Measurements from ENCODE around the gene LAMA2.

DNA sequence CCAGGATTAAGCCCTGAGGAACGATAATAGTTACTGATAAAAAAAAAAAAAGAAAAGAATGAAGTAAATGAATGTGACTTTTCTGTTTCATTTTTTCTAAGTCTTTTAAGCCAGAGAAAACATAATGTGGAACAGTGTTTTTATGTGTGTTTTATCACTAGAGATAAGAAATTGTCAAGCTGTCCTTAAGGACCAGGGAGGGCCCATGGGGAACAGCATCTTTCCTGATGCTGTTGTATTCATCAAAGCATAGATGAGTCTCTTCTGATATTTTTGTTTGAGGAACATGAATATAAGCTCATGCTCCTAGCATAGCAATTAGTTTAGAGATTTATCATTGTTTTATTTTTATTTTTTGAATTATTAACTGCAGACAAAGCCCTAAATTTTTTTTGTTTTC, 150.2 kb downstream of the LAMA2 start:
- no peak for TF ChIP-seq EZH2 (IDR thresholded peaks at IDR 0.05; ENCODE audit: borderline replicate concordance, low read length)
- TF ChIP-seq, protein P1, sequence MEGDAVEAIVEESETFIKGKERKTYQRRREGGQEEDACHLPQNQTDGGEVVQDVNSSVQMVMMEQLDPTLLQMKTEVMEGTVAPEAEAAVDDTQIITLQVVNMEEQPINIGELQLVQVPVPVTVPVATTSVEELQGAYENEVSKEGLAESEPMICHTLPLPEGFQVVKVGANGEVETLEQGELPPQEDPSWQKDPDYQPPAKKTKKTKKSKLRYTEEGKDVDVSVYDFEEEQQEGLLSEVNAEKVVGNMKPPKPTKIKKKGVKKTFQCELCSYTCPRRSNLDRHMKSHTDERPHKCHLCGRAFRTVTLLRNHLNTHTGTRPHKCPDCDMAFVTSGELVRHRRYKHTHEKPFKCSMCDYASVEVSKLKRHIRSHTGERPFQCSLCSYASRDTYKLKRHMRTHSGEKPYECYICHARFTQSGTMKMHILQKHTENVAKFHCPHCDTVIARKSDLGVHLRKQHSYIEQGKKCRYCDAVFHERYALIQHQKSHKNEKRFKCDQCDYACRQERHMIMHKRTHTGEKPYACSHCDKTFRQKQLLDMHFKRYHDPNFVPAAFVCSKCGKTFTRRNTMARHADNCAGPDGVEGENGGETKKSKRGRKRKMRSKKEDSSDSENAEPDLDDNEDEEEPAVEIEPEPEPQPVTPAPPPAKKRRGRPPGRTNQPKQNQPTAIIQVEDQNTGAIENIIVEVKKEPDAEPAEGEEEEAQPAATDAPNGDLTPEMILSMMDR (conservative IDR thresholded peaks at IDR 0.05 in 1 of 2, IDR thresholded peaks at IDR 0.05 in 1 of 2; ENCODE audit: extremely low read depth in 1 of 2, insufficient read depth in 1 of 2, low read depth in 1 of 2, low read length in 2 of 2), result no peak
